ENCODE data around the gene HEXIM1. TPM values are rescaled to one million over a fixed set of nuclear protein-coding genes. Genes with fewer than 3 reads are reported as not detected.

HEXIM1 gene
- total and polyA plus RNA-seq, 4 donors: 40.8 to 64.0 (median 55.7) TPM

- peak; percentile 81 for ATAC-seq (ENCODE audit: low FRiP score)
- no peak overlapping the region for H3K4me3 ChIP-seq (ENCODE audit: low read length in 2 of 2)
- 7 to 8% methylated on average over 16 of the region's 16 CpGs for WGBS, 2 donors
- intact Hi-C loops (cut with DNase I): no loop called here
- H3K27me3 ChIP-seq (ENCODE audit: control insufficient read depth in 1 of 2, insufficient read depth in 2 of 2, low read length in 1 of 2): no peaks in the 10 kb centered on the region
- no peaks in the 10 kb centered on the region for H3K9me3 ChIP-seq (ENCODE audit: control insufficient read depth, low read length)
- peaks cover 0 to 6% of the 10 kb centered on the region in 2 donors for H3K36me3 ChIP-seq (ENCODE audit: control insufficient read depth in 1 of 2, insufficient read depth in 2 of 2, low read length in 1 of 2)
- H3K27ac ChIP-seq (ENCODE audit: low read depth in 1 of 2, low read length in 2 of 2): peak overlapping the region; percentile 36 to 87
- peaks cover 0 to 3% of the 10 kb centered on the region in 2 donors for H3K4me1 ChIP-seq (ENCODE audit: control insufficient read depth in 1 of 2, insufficient read depth in 2 of 2, low read length in 2 of 2)
- DNase-seq: peak in 1 of 2 donors; percentile 69
Measured at GRCh38 chr17:45110676-45111611, 37.3 kb upstream of the HEXIM1 start.

- no peak for ATAC-seq (ENCODE audit: low FRiP score)
- Histone ChIP-seq H3K4me3 (ENCODE audit: low read length in 2 of 2) (no peak overlapping the region), H3K9me3 (ENCODE audit: control insufficient read depth, low read length) (no peaks in the 10 kb centered on the region), H3K36me3 (ENCODE audit: control insufficient read depth in 1 of 2, insufficient read depth in 2 of 2, low read length in 1 of 2) (peaks cover 0 to 8% of the 10 kb centered on the region in 2 donors), H3K4me1 (ENCODE audit: control insufficient read depth in 1 of 2, insufficient read depth in 2 of 2, low read length in 2 of 2) (peaks cover 0 to 3% of the 10 kb centered on the region in 2 donors), H3K27ac (ENCODE audit: low read depth in 1 of 2, low read length in 2 of 2) (peak overlapping the region; percentile 36 to 87), H3K27me3 (ENCODE audit: control insufficient read depth in 1 of 2, insufficient read depth in 2 of 2, low read length in 1 of 2) (no peaks in the 10 kb centered on the region)
- WGBS, 2 donors: 80 to 83% methylated on average over 11 of the region's 11 CpGs
- DNase-seq: no peak
- intact Hi-C loops (cut with DNase I): no loop called here
Measured at GRCh38 chr17:45111850-45112249, 36.4 kb upstream of the HEXIM1 start.

GRCh38 chr17:45112559-45113423 is 35.5 kb upstream of the HEXIM1 start:
- no peak overlapping the region for H3K4me3 ChIP-seq (ENCODE audit: low read length in 2 of 2)
- H3K27ac ChIP-seq (ENCODE audit: low read depth in 1 of 2, low read length in 2 of 2): peak overlapping the region in 1 of 2 donors; percentile 87
- peaks cover 0 to 3% of the 10 kb centered on the region in 2 donors for H3K4me1 ChIP-seq (ENCODE audit: control insufficient read depth in 1 of 2, insufficient read depth in 2 of 2, low read length in 2 of 2)
- ATAC-seq (ENCODE audit: low FRiP score): no peak
- H3K36me3 ChIP-seq (ENCODE audit: control insufficient read depth in 1 of 2, insufficient read depth in 2 of 2, low read length in 1 of 2): peaks cover 0 to 8% of the 10 kb centered on the region in 2 donors
- no peaks in the 10 kb centered on the region for H3K27me3 ChIP-seq (ENCODE audit: control insufficient read depth in 1 of 2, insufficient read depth in 2 of 2, low read length in 1 of 2)
- 90 to 93% methylated on average over 23 of the region's 23 CpGs for WGBS, 2 donors
- H3K9me3 ChIP-seq (ENCODE audit: control insufficient read depth, low read length): no peaks in the 10 kb centered on the region
- no peak for DNase-seq
- intact Hi-C loops (cut with DNase I): no loop called here

- Histone ChIP-seq H3K4me1 (ENCODE audit: control insufficient read depth in 1 of 2, insufficient read depth in 2 of 2, low read length in 2 of 2) (peaks cover 0 to 3% of the 10 kb centered on the region in 2 donors), H3K9me3 (ENCODE audit: control insufficient read depth, low read length) (no peaks in the 10 kb centered on the region), H3K36me3 (ENCODE audit: control insufficient read depth in 1 of 2, insufficient read depth in 2 of 2, low read length in 1 of 2) (peaks cover 0 to 13% of the 10 kb centered on the region in 2 donors), H3K4me3 (ENCODE audit: low read length in 2 of 2) (no peak overlapping the region), H3K27ac (ENCODE audit: low read depth in 1 of 2, low read length in 2 of 2) (peak overlapping the region in 1 of 2 donors; percentile 16), H3K27me3 (ENCODE audit: control insufficient read depth in 1 of 2, insufficient read depth in 2 of 2, low read length in 1 of 2) (no peaks in the 10 kb centered on the region)
- intact Hi-C loops (cut with DNase I): no loop called here
- 80 to 84% methylated on average over 9 of the region's 9 CpGs for WGBS, 2 donors
- no peak for DNase-seq
- no peak for ATAC-seq (ENCODE audit: low FRiP score)
Measured at GRCh38 chr17:45113424-45113754, 34.9 kb upstream of the HEXIM1 start.

- Histone ChIP-seq H3K27ac (ENCODE audit: low read depth in 1 of 2, low read length in 2 of 2) (peak overlapping the region in 1 of 2 donors; percentile 15), H3K4me1 (ENCODE audit: control insufficient read depth in 1 of 2, insufficient read depth in 2 of 2, low read length in 2 of 2) (peaks cover 0 to 3% of the 10 kb centered on the region in 2 donors), H3K9me3 (ENCODE audit: control insufficient read depth, low read length) (no peaks in the 10 kb centered on the region), H3K36me3 (ENCODE audit: control insufficient read depth in 1 of 2, insufficient read depth in 2 of 2, low read length in 1 of 2) (peaks cover 0 to 14% of the 10 kb centered on the region in 2 donors), H3K27me3 (ENCODE audit: control insufficient read depth in 1 of 2, insufficient read depth in 2 of 2, low read length in 1 of 2) (no peaks in the 10 kb centered on the region), H3K4me3 (ENCODE audit: low read length in 2 of 2) (no peak overlapping the region)
- WGBS, 2 donors: 79 to 82% methylated on average over 19 of the region's 19 CpGs
- intact Hi-C loops (cut with DNase I): no loop called here
- no peak for DNase-seq
- no peak for ATAC-seq (ENCODE audit: low FRiP score)
Measured at GRCh38 chr17:45114117-45114932, 34.0 kb upstream of the HEXIM1 start.

GRCh38 chr17:45115015-45115625 is 33.2 kb upstream of the HEXIM1 start:
- no peak for DNase-seq
- H3K4me1 ChIP-seq (ENCODE audit: control insufficient read depth in 1 of 2, insufficient read depth in 2 of 2, low read length in 2 of 2): peaks cover 0 to 3% of the 10 kb centered on the region in 2 donors
- H3K27ac ChIP-seq (ENCODE audit: low read depth in 1 of 2, low read length in 2 of 2): peak overlapping the region in 1 of 2 donors; percentile 15
- peaks cover 0 to 14% of the 10 kb centered on the region in 2 donors for H3K36me3 ChIP-seq (ENCODE audit: control insufficient read depth in 1 of 2, insufficient read depth in 2 of 2, low read length in 1 of 2)
- ATAC-seq (ENCODE audit: low FRiP score): no peak
- intact Hi-C loops (cut with DNase I): no loop called here
- no peaks in the 10 kb centered on the region for H3K9me3 ChIP-seq (ENCODE audit: control insufficient read depth, low read length)
- H3K27me3 ChIP-seq (ENCODE audit: control insufficient read depth in 1 of 2, insufficient read depth in 2 of 2, low read length in 1 of 2): no peaks in the 10 kb centered on the region
- WGBS, 2 donors: 84 to 86% methylated on average over 25 to 26 of the region's 26 CpGs
- H3K4me3 ChIP-seq (ENCODE audit: low read length in 2 of 2): no peak overlapping the region

- DNase-seq (no peak), ATAC-seq (ENCODE audit: low FRiP score) (no peak)
- intact Hi-C loops (cut with DNase I): no loop called here
- no peaks in the 10 kb centered on the region for H3K9me3 ChIP-seq (ENCODE audit: control insufficient read depth, low read length)
- no peak overlapping the region for H3K4me3 ChIP-seq (ENCODE audit: low read length in 2 of 2)
- WGBS, 2 donors: 79 to 81% methylated on average over 11 of the region's 11 CpGs
- peak overlapping the region in 1 of 2 donors; percentile 8 for H3K27ac ChIP-seq (ENCODE audit: low read depth in 1 of 2, low read length in 2 of 2)
- peaks cover 0 to 3% of the 10 kb centered on the region in 2 donors for H3K4me1 ChIP-seq (ENCODE audit: control insufficient read depth in 1 of 2, insufficient read depth in 2 of 2, low read length in 2 of 2)
- H3K36me3 ChIP-seq (ENCODE audit: control insufficient read depth in 1 of 2, insufficient read depth in 2 of 2, low read length in 1 of 2): peaks cover 0 to 14% of the 10 kb centered on the region in 2 donors
- H3K27me3 ChIP-seq (ENCODE audit: control insufficient read depth in 1 of 2, insufficient read depth in 2 of 2, low read length in 1 of 2): no peaks in the 10 kb centered on the region
Measured at GRCh38 chr17:45115871-45116270, 32.4 kb upstream of the HEXIM1 start.
